ENCODE data around the gene ASRGL1.
"Not testable (repeated sequence)": the region's sequence is repeated elsewhere in the genome, so short reads cannot be mapped to it uniquely, and the experiment has no call there.

- TF ChIP-seq, protein P1, sequence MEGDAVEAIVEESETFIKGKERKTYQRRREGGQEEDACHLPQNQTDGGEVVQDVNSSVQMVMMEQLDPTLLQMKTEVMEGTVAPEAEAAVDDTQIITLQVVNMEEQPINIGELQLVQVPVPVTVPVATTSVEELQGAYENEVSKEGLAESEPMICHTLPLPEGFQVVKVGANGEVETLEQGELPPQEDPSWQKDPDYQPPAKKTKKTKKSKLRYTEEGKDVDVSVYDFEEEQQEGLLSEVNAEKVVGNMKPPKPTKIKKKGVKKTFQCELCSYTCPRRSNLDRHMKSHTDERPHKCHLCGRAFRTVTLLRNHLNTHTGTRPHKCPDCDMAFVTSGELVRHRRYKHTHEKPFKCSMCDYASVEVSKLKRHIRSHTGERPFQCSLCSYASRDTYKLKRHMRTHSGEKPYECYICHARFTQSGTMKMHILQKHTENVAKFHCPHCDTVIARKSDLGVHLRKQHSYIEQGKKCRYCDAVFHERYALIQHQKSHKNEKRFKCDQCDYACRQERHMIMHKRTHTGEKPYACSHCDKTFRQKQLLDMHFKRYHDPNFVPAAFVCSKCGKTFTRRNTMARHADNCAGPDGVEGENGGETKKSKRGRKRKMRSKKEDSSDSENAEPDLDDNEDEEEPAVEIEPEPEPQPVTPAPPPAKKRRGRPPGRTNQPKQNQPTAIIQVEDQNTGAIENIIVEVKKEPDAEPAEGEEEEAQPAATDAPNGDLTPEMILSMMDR (IDR thresholded peaks at IDR 0.05; ENCODE audit: insufficient read depth, low read depth, low read length) = not testable (repeated sequence)
- not testable (repeated sequence) for TF ChIP-seq EZH2 (IDR thresholded peaks at IDR 0.05; ENCODE audit: insufficient read depth, low read length)
Observed at GRCh38 chr11:62386083-62386482, 48.8 kb downstream of the ASRGL1 start.

Measured in astrocyte (in vitro differentiated cells and primary cell).